Ascending aorta (tissue), 2 donors: ENCODE results near the gene BATF. TPM values are rescaled to one million over a fixed set of nuclear protein-coding genes. Genes with fewer than 3 reads are reported as not detected.

Experiments used
- DNase-seq, 2 donors: peaks; one replicate each; pipeline ENCODE4 v3.0.0-alpha.2; 2019; ENCODE audit warnings: low spot score in 2 of 2
- H3K27ac ChIP-seq, 2 donors: fragments of 200-600 bp; sonication (generic); one replicate each; pipeline ENCODE4 v1.5.1; 2016 to 2017; ENCODE audit warnings: mild to moderate bottlenecking in 1 of 2
- H3K27me3 ChIP-seq: fragments of 200-600 bp; sonication (generic); one replicate; pipeline ENCODE4 v1.5.1; 2017
- H3K36me3 ChIP-seq, 2 donors: fragments of 200-600 bp; sonication (generic); one replicate each; pipeline ENCODE4 v1.5.1; 2016
- H3K4me1 ChIP-seq, 2 donors: fragments of 200-600 bp; sonication (generic); one replicate each; pipeline ENCODE4 v1.5.1; 2016 to 2017; ENCODE audit warnings: mild to moderate bottlenecking in 1 of 2
- H3K4me3 ChIP-seq, 2 donors: fragments of 200-600 bp; sonication (generic); one replicate each; pipeline ENCODE4 v1.5.1; 2016 to 2017; ENCODE audit warnings: mild to moderate bottlenecking in 1 of 2
- H3K9me3 ChIP-seq, 2 donors: fragments of 200-600 bp; sonication (generic); one replicate each; pipeline ENCODE4 v1.5.1; 2016
- intact Hi-C: fragments of 100-400 bp; cut with DNase I; formaldehyde crosslinking; loops from one replicate; pipeline ENCODE4 v1.15.1; 2023
- total RNA-seq: library from RNA; depleted of rRNA; stranded (reverse); fragments of >200 nt; gene quantifications from one replicate; pipeline ENCODE4 v1.1.0, GENCODE V29; 2016
- TF ChIP-seq, protein P1 (sequence below), 3 experiments: fragments of 200-600 bp in 2 of 3; fragments of 450-650 bp in 1 of 3; sonication (generic) in 2 of 3; IDR thresholded peaks; one replicate each; pipeline ENCODE4 v1.5.1; 2016 to 2019; ENCODE audit warnings: antibody characterized with exemption in 3 of 3, mild to moderate bottlenecking in 1 of 3, moderate library complexity in 1 of 3

Gene BATF
- total RNA-seq, 1 donor from 2014 or later, result not detected

GRCh38 chr14:75519826-75520728 is 2.2 kb upstream of the BATF start:
- no peak for DNase-seq
- TF ChIP-seq, protein P1, sequence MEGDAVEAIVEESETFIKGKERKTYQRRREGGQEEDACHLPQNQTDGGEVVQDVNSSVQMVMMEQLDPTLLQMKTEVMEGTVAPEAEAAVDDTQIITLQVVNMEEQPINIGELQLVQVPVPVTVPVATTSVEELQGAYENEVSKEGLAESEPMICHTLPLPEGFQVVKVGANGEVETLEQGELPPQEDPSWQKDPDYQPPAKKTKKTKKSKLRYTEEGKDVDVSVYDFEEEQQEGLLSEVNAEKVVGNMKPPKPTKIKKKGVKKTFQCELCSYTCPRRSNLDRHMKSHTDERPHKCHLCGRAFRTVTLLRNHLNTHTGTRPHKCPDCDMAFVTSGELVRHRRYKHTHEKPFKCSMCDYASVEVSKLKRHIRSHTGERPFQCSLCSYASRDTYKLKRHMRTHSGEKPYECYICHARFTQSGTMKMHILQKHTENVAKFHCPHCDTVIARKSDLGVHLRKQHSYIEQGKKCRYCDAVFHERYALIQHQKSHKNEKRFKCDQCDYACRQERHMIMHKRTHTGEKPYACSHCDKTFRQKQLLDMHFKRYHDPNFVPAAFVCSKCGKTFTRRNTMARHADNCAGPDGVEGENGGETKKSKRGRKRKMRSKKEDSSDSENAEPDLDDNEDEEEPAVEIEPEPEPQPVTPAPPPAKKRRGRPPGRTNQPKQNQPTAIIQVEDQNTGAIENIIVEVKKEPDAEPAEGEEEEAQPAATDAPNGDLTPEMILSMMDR (IDR thresholded peaks at IDR 0.05), result no peak
- intact Hi-C loops, result no loop called here
- Histone ChIP-seq H3K36me3 (no peaks in the 10 kb centered on the region), H3K4me3 (no peak overlapping the region), H3K4me1 (no peaks in the 10 kb centered on the region), H3K9me3 (no peaks in the 10 kb centered on the region), H3K27ac (no peak overlapping the region), H3K27me3 (no peaks in the 10 kb centered on the region)

- TF ChIP-seq, protein P1 (IDR thresholded peaks at IDR 0.05), result no peak
- Histone ChIP-seq H3K4me1 (no peaks in the 10 kb centered on the region), H3K4me3 (no peak overlapping the region), H3K27ac (no peak overlapping the region), H3K27me3 (no peaks in the 10 kb centered on the region), H3K36me3 (no peaks in the 10 kb centered on the region), H3K9me3 (no peaks in the 10 kb centered on the region)
- intact Hi-C loops, result no loop called here
- no peak for DNase-seq
These were observed 1.4 kb upstream of the BATF start for GRCh38 chr14:75520852-75521251.

GRCh38 chr14:75521415-75522199 is 662 bp upstream of the BATF start:
- intact Hi-C loops, result no loop called here
- Histone ChIP-seq H3K4me1 (no peaks in the 10 kb centered on the region), H3K4me3 (no peak overlapping the region), H3K9me3 (no peaks in the 10 kb centered on the region), H3K27me3 (no peaks in the 10 kb centered on the region), H3K36me3 (no peaks in the 10 kb centered on the region), H3K27ac (no peak overlapping the region)
- TF ChIP-seq, protein P1 (IDR thresholded peaks at IDR 0.05), result no peak
- DNase-seq, result no peak

GRCh38 chr14:75522983-75523318 is 682 bp downstream of the BATF start:
- intact Hi-C loops, result no loop called here
- Histone ChIP-seq H3K4me1 (no peaks in the 10 kb centered on the region), H3K36me3 (no peaks in the 10 kb centered on the region), H3K27me3 (no peaks in the 10 kb centered on the region), H3K9me3 (no peaks in the 10 kb centered on the region), H3K4me3 (peak overlapping the region in 1 of 2 donors; percentile 52), H3K27ac (no peak overlapping the region)
- TF ChIP-seq, protein P1 (IDR thresholded peaks at IDR 0.05), result no peak
- no peak for DNase-seq

GRCh38 chr14:75523771-75524171 is 1.5 kb downstream of the BATF start:
- no peaks in the 10 kb centered on the region for H3K4me1 ChIP-seq
- TF ChIP-seq, protein P1 (IDR thresholded peaks at IDR 0.05), result no peak
- H3K4me3 ChIP-seq, result no peak overlapping the region
- intact Hi-C loops, result no loop called here
- H3K36me3 ChIP-seq, result no peaks in the 10 kb centered on the region
- H3K9me3 ChIP-seq, result no peaks in the 10 kb centered on the region
- DNase-seq, result no peak
- no peak overlapping the region for H3K27ac ChIP-seq
- no peaks in the 10 kb centered on the region for H3K27me3 ChIP-seq
